Ecto neural progenitor cell (in vitro differentiated cells): Measurements from ENCODE around the gene TMEM132C.

ENCODE experiments used
- DNase-seq: peaks from one replicate; pipeline ENCODE4 v3.0.0-alpha.2; 2018; ENCODE audit warnings: low spot score

The TMEM132C gene

GRCh38 chr12:128288896-128289295, 21.9 kb downstream of the TMEM132C start:
- no peak for DNase-seq

GRCh38 chr12:128290938-128291337, 24.0 kb downstream of the TMEM132C start:
- no peak for DNase-seq

- peak; percentile 89 for DNase-seq
Observed at GRCh38 chr12:128298091-128298748, 31.2 kb downstream of the TMEM132C start.

- no peak for DNase-seq
Observed at GRCh38 chr12:128305336-128305892, 38.4 kb downstream of the TMEM132C start.

GRCh38 chr12:128307791-128308190, 40.8 kb downstream of the TMEM132C start:
- DNase-seq, result no peak

GRCh38 chr12:128312661-128313060, 45.7 kb downstream of the TMEM132C start:
- DNase-seq, result no peak

GRCh38 chr12:128313931-128314330, 47.0 kb downstream of the TMEM132C start:
- DNase-seq, result no peak

- DNase-seq, result no peak
Observed at GRCh38 chr12:128314611-128315010, 47.6 kb downstream of the TMEM132C start.

- no peak for DNase-seq
Observed at GRCh38 chr12:128316078-128316477, 49.1 kb downstream of the TMEM132C start.

- no peak for DNase-seq
Observed at GRCh38 chr12:128316973-128317526, 50.1 kb downstream of the TMEM132C start.

- no peak for DNase-seq
Observed at GRCh38 chr12:128318341-128318740, 51.4 kb downstream of the TMEM132C start.

GRCh38 chr12:128318946-128319345, 52.0 kb downstream of the TMEM132C start:
- DNase-seq, result no peak

- no peak for DNase-seq
Observed at GRCh38 chr12:128322341-128322740, 55.4 kb downstream of the TMEM132C start.

- DNase-seq, result peak; percentile 73
Observed at GRCh38 chr12:128323145-128323920, 56.4 kb downstream of the TMEM132C start.

GRCh38 chr12:128325646-128326045, 58.7 kb downstream of the TMEM132C start:
- no peak for DNase-seq

- DNase-seq, result no peak
Observed at GRCh38 chr12:128326406-128326805, 59.4 kb downstream of the TMEM132C start.

- no peak for DNase-seq
Observed at GRCh38 chr12:128328961-128329360, 62.0 kb downstream of the TMEM132C start.

- DNase-seq, result no peak
Observed at GRCh38 chr12:128336204-128337070, 69.5 kb downstream of the TMEM132C start.

- DNase-seq, result no peak
Observed at GRCh38 chr12:128337071-128337345, 70.0 kb downstream of the TMEM132C start.

GRCh38 chr12:128337431-128338170, 70.6 kb downstream of the TMEM132C start:
- no peak for DNase-seq

- no peak for DNase-seq
Observed at GRCh38 chr12:128338386-128339125, 71.6 kb downstream of the TMEM132C start.
